HCT116 (cell line): ENCODE data around the gene C2orf81. TPM values are rescaled to one million over a fixed set of nuclear protein-coding genes. Genes with fewer than 3 reads are reported as not detected.

Experiments used
- ATAC-seq: fragments of 200-7000 bp; cut with Tn5 transposase; 2 replicates; pipeline ENCODE4 v1.9.1; 2020; ENCODE audit warnings: mild to moderate bottlenecking, moderate library complexity
- BruUV-seq: library from RNA; stranded (reverse); fragments of 400-500 nt; replicated peaks from 2 replicates; lab custom pipeline; 2021; lab: Mats Ljungman, UMichigan
- CTCF ChIA-PET: fragments of 300-600 bp; sonication (Branson Sonifier 250); formaldehyde crosslinking; loops from one replicate; lab custom pipeline; 2021; ENCODE audit warnings: antibody characterized with exemption; lab: Charles Lee
- POLR2A ChIA-PET: fragments of 300-600, 350-600 bp; sonication (Branson Sonifier 250); formaldehyde crosslinking; loops from one replicate; lab custom pipeline; 2021; ENCODE audit warnings: antibody characterized with exemption; lab: Charles Lee
- RAD21 ChIA-PET, 2 experiments: fragments of 300-600 bp; sonication (Branson Sonifier 250); formaldehyde crosslinking; loops; one replicate each; lab custom pipeline; 2023; ENCODE audit warnings: low total read pairs in 2 of 2; ENCODE audit not compliant: uncharacterized antibody in 2 of 2, unreplicated experiment in 2 of 2, low non-redundant PET in 1 of 2; lab: Charles Lee
- DNase-seq: peaks from one replicate; pipeline ENCODE4 v3.0.0-alpha.2; 2010; ENCODE audit warnings: low read depth, low spot score
- H2AFZ ChIP-seq: fragments of 200-600 bp; shearing (Covaris generic), sonication (generic); 2 replicates; pipeline ENCODE4 v1.6.1; 2017; ENCODE audit warnings: low read depth, mixed run types, mixed read lengths, antibody characterized with exemption, low read length; ENCODE audit not compliant: poor library complexity, severe bottlenecking
- H3K27ac ChIP-seq: 2 replicates; pipeline ENCODE4 v1.5.1; 2012; ENCODE audit warnings: low read depth, low read length
- H3K27me3 ChIP-seq: fragments of 200-600 bp; sonication (generic); 2 replicates; pipeline ENCODE4 v1.6.1; 2016; ENCODE audit warnings: mixed run types, low read length, mixed read lengths; ENCODE audit not compliant: insufficient read depth
- H3K36me3 ChIP-seq, 2 experiments: fragments of 200-500 bp in 1 of 2; fragments of 200-600 bp in 1 of 2; sonication (Bioruptor generic) in 1 of 2; sonication (generic) in 1 of 2; 2 replicates each; pipeline versions ENCODE4 v1.5.1 to v1.6.1; 2014 to 2016; ENCODE audit warnings: low read length in 2 of 2, inconsistent platforms in 1 of 2, mixed read lengths in 1 of 2, mixed run types in 1 of 2; ENCODE audit not compliant: insufficient read depth in 2 of 2, control insufficient read depth in 1 of 2
- H3K4me1 ChIP-seq, 2 experiments: fragments of 200-600 bp in 1 of 2; sonication (generic) in 1 of 2; 2 replicates each; pipeline versions ENCODE4 v1.5.1 to v1.6.1; 2012 to 2017; ENCODE audit warnings: low read length in 2 of 2, inconsistent platforms in 1 of 2, mild to moderate bottlenecking in 1 of 2, mixed read lengths in 1 of 2, mixed run types in 1 of 2, moderate library complexity in 1 of 2; ENCODE audit not compliant: insufficient read depth in 2 of 2, control insufficient read depth in 1 of 2
- H3K4me2 ChIP-seq: fragments of 200-600 bp; sonication (generic); 2 replicates; pipeline ENCODE4 v1.6.1; 2017; ENCODE audit warnings: mixed run types, low read length, mixed read lengths
- H3K4me3 ChIP-seq, 2 experiments: fragments of 200-600 bp in 1 of 2; sonication (generic) in 1 of 2; replicated peaks in 1 of 2; 2 replicates each; pipeline ENCODE4 v1.5.1; 2011 to 2016; ENCODE audit warnings: low read length in 2 of 2, control low read depth in 1 of 2, low read depth in 1 of 2, mild to moderate bottlenecking in 1 of 2, mixed read lengths in 1 of 2, mixed run types in 1 of 2
- H3K79me2 ChIP-seq: fragments of 200-600 bp; sonication (generic); 2 replicates; pipeline ENCODE4 v1.6.1; 2017; ENCODE audit warnings: mild to moderate bottlenecking, mixed run types, low read length, moderate library complexity, mixed read lengths; ENCODE audit not compliant: insufficient read depth
- H3K9ac ChIP-seq: fragments of 200-600 bp; sonication (generic); 2 replicates; pipeline ENCODE4 v1.6.1; 2016; ENCODE audit warnings: low read length, mixed read lengths
- H3K9me2 ChIP-seq: fragments of 200-600 bp; sonication (generic), shearing (Covaris generic); 2 replicates; pipeline ENCODE4 v1.6.1; 2017; ENCODE audit warnings: mixed run types, mild to moderate bottlenecking, moderate library complexity; ENCODE audit not compliant: insufficient read depth
- H3K9me3 ChIP-seq, 2 experiments: fragments of 200-500 bp in 1 of 2; fragments of 200-600 bp in 1 of 2; sonication (Bioruptor generic) in 1 of 2; sonication (generic) in 1 of 2; 2 replicates each; pipeline ENCODE4 v1.6.1; 2014 to 2017; ENCODE audit warnings: low read length in 2 of 2, mixed read lengths in 2 of 2, inconsistent platforms in 1 of 2, low read depth in 1 of 2, mild to moderate bottlenecking in 1 of 2, mixed run types in 1 of 2, moderate library complexity in 1 of 2; ENCODE audit not compliant: control insufficient read depth in 1 of 2, insufficient read depth in 1 of 2
- H4K20me1 ChIP-seq: fragments of 200-600 bp; sonication (generic), shearing (Covaris generic); 2 replicates; pipeline ENCODE4 v1.6.1; 2017; ENCODE audit warnings: mixed run types, mild to moderate bottlenecking, moderate library complexity; ENCODE audit not compliant: insufficient read depth
- CBX3 ChIP-seq: IDR thresholded peaks from 2 replicates; pipeline ENCODE4 v1.6.1; 2012; ENCODE audit warnings: low read depth
- EGR1 ChIP-seq: IDR thresholded peaks from 2 replicates; pipeline ENCODE4 v1.6.1; 2012; ENCODE audit warnings: low read depth
- ELF1 ChIP-seq: IDR thresholded peaks from 2 replicates; pipeline ENCODE4 v1.6.1; 2012; ENCODE audit warnings: low read depth, borderline replicate concordance
- EZH2 ChIP-seq: fragments of 200-600 bp; sonication (generic); IDR thresholded peaks from 2 replicates; pipeline ENCODE4 v1.6.1; 2017; ENCODE audit warnings: antibody characterized with exemption, mixed run types
- EZH2phosphoT487 ChIP-seq: fragments of 200-600 bp; IDR thresholded peaks from 2 replicates; pipeline ENCODE4 v1.6.1; 2018; ENCODE audit warnings: antibody characterized with exemption, borderline replicate concordance
- JUND ChIP-seq: IDR thresholded peaks from 2 replicates; pipeline ENCODE4 v1.6.1; 2012
- POLR2A ChIP-seq: IDR thresholded peaks from 2 replicates; pipeline ENCODE4 v1.7.0; 2011; ENCODE audit warnings: borderline replicate concordance; ENCODE audit not compliant: insufficient read depth, insufficient read length; ENCODE audit errors: extremely low read depth
- POLR2AphosphoS5 ChIP-seq: IDR thresholded peaks from 2 replicates; pipeline ENCODE4 v1.6.1; 2011; ENCODE audit warnings: mild to moderate bottlenecking, low read depth, low read length, moderate library complexity
- RAD21 ChIP-seq: IDR thresholded peaks from 2 replicates; pipeline ENCODE4 v1.6.1; 2012; ENCODE audit warnings: low read depth, mild to moderate bottlenecking
- SP1 ChIP-seq: IDR thresholded peaks from 2 replicates; pipeline ENCODE4 v1.6.1; 2012; ENCODE audit warnings: low read depth
- ZFX ChIP-seq: fragments of 450-650 bp; IDR thresholded peaks from 2 replicates; pipeline ENCODE4 v1.6.1; 2017
- ZNF274 ChIP-seq: fragments of 200-500 bp; sonication (Bioruptor generic); IDR thresholded peaks from 2 replicates; pipeline ENCODE4 v1.6.1; 2014; ENCODE audit warnings: mild to moderate bottlenecking, low read depth, low read length, inconsistent platforms
- intact Hi-C: fragments of 100-400 bp; cut with micrococcal nuclease; formaldehyde crosslinking; loops from 2 replicates; pipeline ENCODE4 v1.10.0; 2022
- total RNA-seq: library from RNA; stranded (reverse); gene quantifications from one replicate; pipeline ENCODE4 v1.2.1, GENCODE V29; 2021; ENCODE audit not compliant: unreplicated experiment
- TF ChIP-seq, protein P1 (sequence below): IDR thresholded peaks from 2 replicates; pipeline ENCODE4 v1.6.1; 2012
- TF ChIP-seq, protein P2 (sequence below), 3 experiments: fragments of 200-600 bp in 1 of 3; sonication (generic) in 1 of 3; IDR thresholded peaks in 2 of 3; conservative IDR thresholded peaks in 1 of 3; 2 replicates each; pipeline ENCODE4 v1.5.1; 2012 to 2017; ENCODE audit warnings: low read depth in 2 of 3, low read length in 2 of 3, antibody characterized with exemption in 1 of 3, borderline replicate concordance in 1 of 3, control low read depth in 1 of 3, mild to moderate bottlenecking in 1 of 3, mixed read lengths in 1 of 3, mixed run types in 1 of 3, moderate library complexity in 1 of 3; ENCODE audit not compliant: insufficient read depth in 1 of 3
- TF ChIP-seq, protein P3 (sequence below): IDR thresholded peaks from 2 replicates; pipeline ENCODE4 v1.6.1; 2012; ENCODE audit warnings: low read depth
- TF ChIP-seq, protein P4 (sequence below): IDR thresholded peaks from 2 replicates; pipeline ENCODE4 v1.6.1; 2012

The C2orf81 gene
- total RNA-seq, 1 experiment from 2014 or later = 6.5 TPM

DNA sequence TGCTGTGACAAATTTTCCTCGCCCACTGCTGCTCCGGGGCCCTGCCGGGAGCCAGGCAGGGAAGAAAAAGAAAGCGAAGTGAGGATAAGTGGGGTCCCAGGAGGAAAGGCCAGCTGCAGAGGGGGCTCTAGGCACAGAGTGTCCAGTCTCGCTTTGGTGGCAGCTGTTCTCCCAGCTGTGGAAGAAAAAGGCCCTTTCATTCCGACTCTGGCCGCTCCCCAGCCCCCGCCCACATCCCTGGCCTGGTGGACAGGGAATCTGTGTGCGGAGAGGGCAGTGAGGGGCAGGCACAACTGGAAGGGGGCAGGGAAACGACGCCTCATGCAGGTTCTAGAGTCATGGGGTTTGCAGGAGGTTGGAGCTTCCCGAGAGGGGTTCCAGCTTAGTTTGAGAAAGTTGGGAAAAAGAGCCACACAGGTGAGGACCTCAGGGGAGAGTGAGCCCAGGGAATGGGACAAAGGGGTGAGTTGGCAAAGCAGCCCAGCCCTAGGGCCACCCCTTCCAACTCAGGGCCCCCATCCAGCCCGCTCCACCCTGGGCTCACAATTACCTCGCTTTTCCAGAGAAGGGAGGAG, 18.5 kb upstream of the C2orf81 start:
- H3K36me3 ChIP-seq = peaks cover 0 to 13% of the 10 kb centered on the region in 2 experiments; a peak in 1 of 4 replicates
- H3K4me2 ChIP-seq = peak overlapping the region; percentile 91
- peaks cover 28 to 46% of the 10 kb centered on the region in 2 experiments for H3K4me1 ChIP-seq
- BruUV-seq = no TSS peak
- H3K9ac ChIP-seq = peak overlapping the region; percentile 78
- TF ChIP-seq EZH2phosphoT487 = no peak
- no peak for TF ChIP-seq POLR2AphosphoS5
- TF ChIP-seq ZNF274 = no peak
- TF ChIP-seq JUND = no peak
- no peak for TF ChIP-seq SP1
- TF ChIP-seq, protein P1, sequence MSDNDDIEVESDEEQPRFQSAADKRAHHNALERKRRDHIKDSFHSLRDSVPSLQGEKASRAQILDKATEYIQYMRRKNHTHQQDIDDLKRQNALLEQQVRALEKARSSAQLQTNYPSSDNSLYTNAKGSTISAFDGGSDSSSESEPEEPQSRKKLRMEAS = no peak
- no peak for TF ChIP-seq ELF1
- TF ChIP-seq EZH2 = no peak
- TF ChIP-seq POLR2A = no peak
- TF ChIP-seq EGR1 = no peak
- TF ChIP-seq ZFX = no peak
- no peak overlapping the region for H2AFZ ChIP-seq
- intact Hi-C loops = loop anchor here (1.0 kb wide), 2 partner anchors 14 to 17 kb away; no protein-coding TSS in a partner anchor
- H4K20me1 ChIP-seq = no peaks in the 10 kb centered on the region; the same call in 1 of the 2 replicates
- RAD21 ChIA-PET = interaction anchor here in 1 of 2 experiments (0.5 kb wide), 1 partner anchor 34 kb away, joined by 4 read pairs; no protein-coding TSS in a partner anchor
- H3K4me3 ChIP-seq = peak overlapping the region; percentile 66 to 69
- no peak for DNase-seq
- H3K27ac ChIP-seq = peak overlapping the region; percentile 99
- CTCF ChIA-PET = interaction anchor here (1.3 to 1.4 kb wide), 3 partner anchors 43 to 105 kb away, joined by 3 to 6 read pairs (median 4); partner anchors contain the start of genes CCDC142 and TTC31
- POLR2A ChIA-PET = interaction anchor here (0.9 to 1.6 kb wide), 8 partner anchors 9 to 48 kb away, joined by 3 to 10 read pairs (median 4); partner anchors contain the start of genes INO80B, MRPL53 and WBP1
- no peak; the same call in 1 of the 2 replicates for ATAC-seq
- H3K79me2 ChIP-seq = peaks cover 59% of the 10 kb centered on the region
- H3K27me3 ChIP-seq = no peaks in the 10 kb centered on the region
- no peaks in the 10 kb centered on the region for H3K9me2 ChIP-seq
- no peaks in the 10 kb centered on the region for H3K9me3 ChIP-seq

DNA sequence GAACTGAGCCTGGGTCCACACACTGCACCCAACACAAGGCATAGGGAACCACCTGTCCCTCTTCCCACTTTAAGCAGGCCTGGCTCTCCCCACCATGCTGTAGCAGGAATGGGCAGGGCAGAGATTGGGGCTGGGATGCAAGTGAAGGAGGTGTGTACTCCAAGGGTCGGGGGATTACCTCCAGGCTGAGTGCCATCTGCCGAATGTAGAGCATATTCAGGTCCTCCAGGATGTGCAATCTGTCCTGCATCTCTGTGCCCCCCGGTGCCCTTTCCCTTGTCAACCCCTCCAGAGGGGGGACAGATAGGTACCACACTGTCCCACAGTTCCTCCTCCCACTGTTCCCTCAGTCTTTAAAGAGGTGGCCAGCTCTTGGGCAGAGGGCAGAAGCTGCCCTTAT, 18.0 kb upstream of the C2orf81 start:
- ATAC-seq (no peak), DNase-seq (no peak)
- peaks cover 64% of the 10 kb centered on the region for H3K79me2 ChIP-seq
- peak overlapping the region; percentile 91 for H3K4me2 ChIP-seq
- no peaks in the 10 kb centered on the region for H3K27me3 ChIP-seq
- intact Hi-C loops = no loop called here
- peak overlapping the region; percentile 99 for H3K27ac ChIP-seq
- no peaks in the 10 kb centered on the region for H3K9me3 ChIP-seq
- ChIA-PET POLR2A (no interaction called here), CTCF (no interaction called here), RAD21 (interaction anchor here in 1 of 2 experiments (0.5 kb wide), 1 partner anchor 34 kb away, joined by 4 read pairs; no protein-coding TSS in a partner anchor)
- no peaks in the 10 kb centered on the region; the same call in 1 of the 2 replicates for H4K20me1 ChIP-seq
- H2AFZ ChIP-seq = no peak overlapping the region
- H3K4me3 ChIP-seq = peak overlapping the region; percentile 66 to 69; a peak in 3 of 4 replicates
- no peaks in the 10 kb centered on the region for H3K9me2 ChIP-seq
- peaks cover 23 to 41% of the 10 kb centered on the region in 2 experiments for H3K4me1 ChIP-seq
- BruUV-seq = no TSS peak
- peak overlapping the region; percentile 78; the same call in 1 of the 2 replicates for H3K9ac ChIP-seq
- peaks cover 0 to 13% of the 10 kb centered on the region in 2 experiments; a peak in 1 of 4 replicates for H3K36me3 ChIP-seq
- no peak for TF ChIP-seq RAD21
- TF ChIP-seq CBX3 = no peak
- TF ChIP-seq, protein P2, sequence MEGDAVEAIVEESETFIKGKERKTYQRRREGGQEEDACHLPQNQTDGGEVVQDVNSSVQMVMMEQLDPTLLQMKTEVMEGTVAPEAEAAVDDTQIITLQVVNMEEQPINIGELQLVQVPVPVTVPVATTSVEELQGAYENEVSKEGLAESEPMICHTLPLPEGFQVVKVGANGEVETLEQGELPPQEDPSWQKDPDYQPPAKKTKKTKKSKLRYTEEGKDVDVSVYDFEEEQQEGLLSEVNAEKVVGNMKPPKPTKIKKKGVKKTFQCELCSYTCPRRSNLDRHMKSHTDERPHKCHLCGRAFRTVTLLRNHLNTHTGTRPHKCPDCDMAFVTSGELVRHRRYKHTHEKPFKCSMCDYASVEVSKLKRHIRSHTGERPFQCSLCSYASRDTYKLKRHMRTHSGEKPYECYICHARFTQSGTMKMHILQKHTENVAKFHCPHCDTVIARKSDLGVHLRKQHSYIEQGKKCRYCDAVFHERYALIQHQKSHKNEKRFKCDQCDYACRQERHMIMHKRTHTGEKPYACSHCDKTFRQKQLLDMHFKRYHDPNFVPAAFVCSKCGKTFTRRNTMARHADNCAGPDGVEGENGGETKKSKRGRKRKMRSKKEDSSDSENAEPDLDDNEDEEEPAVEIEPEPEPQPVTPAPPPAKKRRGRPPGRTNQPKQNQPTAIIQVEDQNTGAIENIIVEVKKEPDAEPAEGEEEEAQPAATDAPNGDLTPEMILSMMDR (IDR thresholded peaks at IDR 0.05 in 2 of 3, conservative IDR thresholded peaks at IDR 0.05 in 1 of 3; ENCODE audit: borderline replicate concordance in 1 of 3, insufficient read depth in 1 of 3, low read depth in 2 of 3, low read length in 2 of 3) = no peak
- TF ChIP-seq, protein P3, sequence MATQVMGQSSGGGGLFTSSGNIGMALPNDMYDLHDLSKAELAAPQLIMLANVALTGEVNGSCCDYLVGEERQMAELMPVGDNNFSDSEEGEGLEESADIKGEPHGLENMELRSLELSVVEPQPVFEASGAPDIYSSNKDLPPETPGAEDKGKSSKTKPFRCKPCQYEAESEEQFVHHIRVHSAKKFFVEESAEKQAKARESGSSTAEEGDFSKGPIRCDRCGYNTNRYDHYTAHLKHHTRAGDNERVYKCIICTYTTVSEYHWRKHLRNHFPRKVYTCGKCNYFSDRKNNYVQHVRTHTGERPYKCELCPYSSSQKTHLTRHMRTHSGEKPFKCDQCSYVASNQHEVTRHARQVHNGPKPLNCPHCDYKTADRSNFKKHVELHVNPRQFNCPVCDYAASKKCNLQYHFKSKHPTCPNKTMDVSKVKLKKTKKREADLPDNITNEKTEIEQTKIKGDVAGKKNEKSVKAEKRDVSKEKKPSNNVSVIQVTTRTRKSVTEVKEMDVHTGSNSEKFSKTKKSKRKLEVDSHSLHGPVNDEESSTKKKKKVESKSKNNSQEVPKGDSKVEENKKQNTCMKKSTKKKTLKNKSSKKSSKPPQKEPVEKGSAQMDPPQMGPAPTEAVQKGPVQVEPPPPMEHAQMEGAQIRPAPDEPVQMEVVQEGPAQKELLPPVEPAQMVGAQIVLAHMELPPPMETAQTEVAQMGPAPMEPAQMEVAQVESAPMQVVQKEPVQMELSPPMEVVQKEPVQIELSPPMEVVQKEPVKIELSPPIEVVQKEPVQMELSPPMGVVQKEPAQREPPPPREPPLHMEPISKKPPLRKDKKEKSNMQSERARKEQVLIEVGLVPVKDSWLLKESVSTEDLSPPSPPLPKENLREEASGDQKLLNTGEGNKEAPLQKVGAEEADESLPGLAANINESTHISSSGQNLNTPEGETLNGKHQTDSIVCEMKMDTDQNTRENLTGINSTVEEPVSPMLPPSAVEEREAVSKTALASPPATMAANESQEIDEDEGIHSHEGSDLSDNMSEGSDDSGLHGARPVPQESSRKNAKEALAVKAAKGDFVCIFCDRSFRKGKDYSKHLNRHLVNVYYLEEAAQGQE = no peak
- TF ChIP-seq, protein P4, sequence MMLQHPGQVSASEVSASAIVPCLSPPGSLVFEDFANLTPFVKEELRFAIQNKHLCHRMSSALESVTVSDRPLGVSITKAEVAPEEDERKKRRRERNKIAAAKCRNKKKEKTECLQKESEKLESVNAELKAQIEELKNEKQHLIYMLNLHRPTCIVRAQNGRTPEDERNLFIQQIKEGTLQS = no peak
